Ureter (tissue), 1 donor: ENCODE measurements around the gene MYCN. TPM values are rescaled to one million over a fixed set of nuclear protein-coding genes. Genes with fewer than 3 reads are reported as not detected.
"Not testable (repeated sequence)": the region's sequence is repeated elsewhere in the genome, so short reads cannot be mapped to it uniquely, and the experiment has no call there.

Source experiments
- DNase-seq: peaks from one replicate; pipeline ENCODE4 v3.0.0-alpha.2; 2020; ENCODE audit warnings: low spot score
- total RNA-seq: library from RNA; stranded (reverse); gene quantifications from one replicate; pipeline ENCODE4 v1.2.4, GENCODE V29; 2023
- donor health status: DM: yes; HTN: yes; CAD: no.

MYCN gene
- total RNA-seq, 1 donor from 2014 or later, result 3.7 TPM

GRCh38 chr2:15957881-15958713 lies 17.7 kb downstream of the MYCN start:
- no peak for DNase-seq

- no peak for DNase-seq
Observed at GRCh38 chr2:15959331-15960153, 19.2 kb downstream of the MYCN start.

GRCh38 chr2:15960154-15960520 lies 19.8 kb downstream of the MYCN start:
- DNase-seq, result not testable (repeated sequence)

- not testable (repeated sequence) for DNase-seq
Observed at GRCh38 chr2:15963109-15963976, 23.0 kb downstream of the MYCN start.

- DNase-seq, result no peak
Observed at GRCh38 chr2:15963977-15964670, 23.8 kb downstream of the MYCN start.

GRCh38 chr2:15964936-15965563 lies 24.7 kb downstream of the MYCN start:
- no peak for DNase-seq

- DNase-seq, result no peak
Observed at GRCh38 chr2:15965564-15966019, 25.2 kb downstream of the MYCN start.

- no peak for DNase-seq
Observed at GRCh38 chr2:15967415-15968279, 27.3 kb downstream of the MYCN start.

- no peak for DNase-seq
Observed at GRCh38 chr2:15968280-15969178, 28.2 kb downstream of the MYCN start.

GRCh38 chr2:15969214-15969613 lies 28.9 kb downstream of the MYCN start:
- DNase-seq, result no peak

GRCh38 chr2:15970701-15971100 lies 30.4 kb downstream of the MYCN start:
- DNase-seq, result no peak

GRCh38 chr2:15971351-15971750 lies 31.0 kb downstream of the MYCN start:
- DNase-seq, result no peak

GRCh38 chr2:15971831-15972522 lies 31.6 kb downstream of the MYCN start:
- no peak for DNase-seq

- DNase-seq, result no peak
Observed at GRCh38 chr2:15973481-15974401, 33.4 kb downstream of the MYCN start.

GRCh38 chr2:15974565-15975260 lies 34.4 kb downstream of the MYCN start:
- DNase-seq, result no peak

- no peak for DNase-seq
Observed at GRCh38 chr2:15975261-15975600, 34.9 kb downstream of the MYCN start.
